Panc1 (cell line): ENCODE results near the gene TSC22D4.

Experiments
- CTCF ChIP-seq: fragments of 450-650 bp; IDR thresholded peaks from 2 replicates; pipeline ENCODE4 v1.5.1; 2017; ENCODE audit warnings: mild to moderate bottlenecking
- POLR2AphosphoS5 ChIP-seq: IDR thresholded peaks from 2 replicates; pipeline ENCODE4 v1.6.1; 2012; ENCODE audit warnings: mild to moderate bottlenecking, low read depth, low read length, moderate library complexity
- TCF7L2 ChIP-seq: IDR thresholded peaks from 2 replicates; pipeline ENCODE4 v1.6.1; 2011; ENCODE audit warnings: mild to moderate bottlenecking, low read depth, low read length, inconsistent platforms
- TF ChIP-seq, protein P1 (sequence below), 2 experiments: IDR thresholded peaks; 2 replicates each; pipeline ENCODE4 v1.6.1; 2011 to 2012; ENCODE audit warnings: low read depth in 2 of 2, control low read depth in 1 of 2, low read length in 1 of 2, mild to moderate bottlenecking in 1 of 2, moderate library complexity in 1 of 2; ENCODE audit not compliant: insufficient read depth in 1 of 2

GRCh38 chr7:100483090-100483721, 4.2 kb upstream of the TSC22D4 start:
- TF ChIP-seq TCF7L2 (no peak), CTCF (peak; percentile 100), POLR2AphosphoS5 (no peak)
- TF ChIP-seq, protein P1, sequence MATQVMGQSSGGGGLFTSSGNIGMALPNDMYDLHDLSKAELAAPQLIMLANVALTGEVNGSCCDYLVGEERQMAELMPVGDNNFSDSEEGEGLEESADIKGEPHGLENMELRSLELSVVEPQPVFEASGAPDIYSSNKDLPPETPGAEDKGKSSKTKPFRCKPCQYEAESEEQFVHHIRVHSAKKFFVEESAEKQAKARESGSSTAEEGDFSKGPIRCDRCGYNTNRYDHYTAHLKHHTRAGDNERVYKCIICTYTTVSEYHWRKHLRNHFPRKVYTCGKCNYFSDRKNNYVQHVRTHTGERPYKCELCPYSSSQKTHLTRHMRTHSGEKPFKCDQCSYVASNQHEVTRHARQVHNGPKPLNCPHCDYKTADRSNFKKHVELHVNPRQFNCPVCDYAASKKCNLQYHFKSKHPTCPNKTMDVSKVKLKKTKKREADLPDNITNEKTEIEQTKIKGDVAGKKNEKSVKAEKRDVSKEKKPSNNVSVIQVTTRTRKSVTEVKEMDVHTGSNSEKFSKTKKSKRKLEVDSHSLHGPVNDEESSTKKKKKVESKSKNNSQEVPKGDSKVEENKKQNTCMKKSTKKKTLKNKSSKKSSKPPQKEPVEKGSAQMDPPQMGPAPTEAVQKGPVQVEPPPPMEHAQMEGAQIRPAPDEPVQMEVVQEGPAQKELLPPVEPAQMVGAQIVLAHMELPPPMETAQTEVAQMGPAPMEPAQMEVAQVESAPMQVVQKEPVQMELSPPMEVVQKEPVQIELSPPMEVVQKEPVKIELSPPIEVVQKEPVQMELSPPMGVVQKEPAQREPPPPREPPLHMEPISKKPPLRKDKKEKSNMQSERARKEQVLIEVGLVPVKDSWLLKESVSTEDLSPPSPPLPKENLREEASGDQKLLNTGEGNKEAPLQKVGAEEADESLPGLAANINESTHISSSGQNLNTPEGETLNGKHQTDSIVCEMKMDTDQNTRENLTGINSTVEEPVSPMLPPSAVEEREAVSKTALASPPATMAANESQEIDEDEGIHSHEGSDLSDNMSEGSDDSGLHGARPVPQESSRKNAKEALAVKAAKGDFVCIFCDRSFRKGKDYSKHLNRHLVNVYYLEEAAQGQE (IDR thresholded peaks at IDR 0.05; ENCODE audit: insufficient read depth in 1 of 2, low read depth in 2 of 2, low read length in 1 of 2) = no peak
